ENCODE measurements around the gene ST8SIA3. TPM values are rescaled to one million over a fixed set of nuclear protein-coding genes. Genes with fewer than 3 reads are reported as not detected.
"Not testable (repeated sequence)": the region's sequence is repeated elsewhere in the genome, so short reads cannot be mapped to it uniquely, and the experiment has no call there.

Gene ST8SIA3
- total RNA-seq, 1 donor from 2014 or later = not detected

GRCh38 chr18:57389271-57389670 lies 36.9 kb downstream of the ST8SIA3 start:
- no peak for TF ChIP-seq CTCF (IDR thresholded peaks at IDR 0.05; ENCODE audit: borderline replicate concordance)
- no peak overlapping the region for H3K4me3 ChIP-seq
- intact Hi-C loops (cut with micrococcal nuclease) = no loop called here
- H3K9me3 ChIP-seq (replicated peaks) = peaks cover 1% of the 10 kb centered on the region
- no peak overlapping the region for H3K27ac ChIP-seq (replicated peaks)
- no peaks in the 10 kb centered on the region for H3K36me3 ChIP-seq
- DNase-seq = no peak
- H3K27me3 ChIP-seq (ENCODE audit: low read depth) = peaks cover 55% of the 10 kb centered on the region
- H3K4me1 ChIP-seq = no peaks in the 10 kb centered on the region

- intact Hi-C loops (cut with micrococcal nuclease) = no loop called here
- H3K27me3 ChIP-seq (ENCODE audit: low read depth) = peaks cover 52% of the 10 kb centered on the region
- no peaks in the 10 kb centered on the region for H3K36me3 ChIP-seq
- H3K27ac ChIP-seq (replicated peaks) = no peak overlapping the region
- DNase-seq = no peak
- peaks cover 9% of the 10 kb centered on the region for H3K9me3 ChIP-seq (replicated peaks)
- H3K4me3 ChIP-seq = no peak overlapping the region
- H3K4me1 ChIP-seq = no peaks in the 10 kb centered on the region
- TF ChIP-seq CTCF (IDR thresholded peaks at IDR 0.05; ENCODE audit: borderline replicate concordance) = no peak
Measured at GRCh38 chr18:57390044-57390443, 37.7 kb downstream of the ST8SIA3 start.

GRCh38 chr18:57394749-57395148 lies 42.4 kb downstream of the ST8SIA3 start:
- H3K36me3 ChIP-seq; H3K4me3 ChIP-seq; H3K27ac ChIP-seq (replicated peaks); DNase-seq; intact Hi-C loops (cut with micrococcal nuclease); H3K4me1 ChIP-seq: not testable (repeated sequence)
- Histone ChIP-seq H3K27me3 (ENCODE audit: low read depth) (peaks cover 35% of the 10 kb centered on the region), H3K9me3 (replicated peaks) (peaks cover 26% of the 10 kb centered on the region)

- H3K27me3 ChIP-seq (ENCODE audit: low read depth) = peaks cover 35% of the 10 kb centered on the region
- H3K4me1 ChIP-seq; H3K4me3 ChIP-seq; H3K27ac ChIP-seq (replicated peaks); intact Hi-C loops (cut with micrococcal nuclease); H3K36me3 ChIP-seq; DNase-seq: not testable (repeated sequence)
- peaks cover 26% of the 10 kb centered on the region for H3K9me3 ChIP-seq (replicated peaks)
Measured at GRCh38 chr18:57396831-57397230, 44.5 kb downstream of the ST8SIA3 start.

GRCh38 chr18:57397440-57398132 lies 45.2 kb downstream of the ST8SIA3 start:
- Histone ChIP-seq H3K9me3 (replicated peaks) (peaks cover 26% of the 10 kb centered on the region), H3K27me3 (ENCODE audit: low read depth) (peaks cover 35% of the 10 kb centered on the region), H3K4me3 (no peak overlapping the region), H3K4me1 (no peaks in the 10 kb centered on the region), H3K36me3 (no peaks in the 10 kb centered on the region), H3K27ac (replicated peaks) (no peak overlapping the region)
- DNase-seq = no peak
- no peak for TF ChIP-seq CTCF (IDR thresholded peaks at IDR 0.05; ENCODE audit: borderline replicate concordance)
- intact Hi-C loops (cut with micrococcal nuclease) = no loop called here

- H3K4me3 ChIP-seq = no peak overlapping the region
- no peak for TF ChIP-seq CTCF (IDR thresholded peaks at IDR 0.05; ENCODE audit: borderline replicate concordance)
- intact Hi-C loops (cut with micrococcal nuclease) = no loop called here
- no peaks in the 10 kb centered on the region for H3K36me3 ChIP-seq
- DNase-seq = no peak
- no peaks in the 10 kb centered on the region for H3K4me1 ChIP-seq
- H3K27me3 ChIP-seq (ENCODE audit: low read depth) = peaks cover 69% of the 10 kb centered on the region
- H3K9me3 ChIP-seq (replicated peaks) = peaks cover 11% of the 10 kb centered on the region
- H3K27ac ChIP-seq (replicated peaks) = no peak overlapping the region
Measured at GRCh38 chr18:57404345-57404744, 52.0 kb downstream of the ST8SIA3 start.

All from left ventricle myocardium inferior (tissue), 1 donor.